Neural progenitor cell (in vitro differentiated cells): ENCODE measurements around the gene STRA8. TPM values are rescaled to one million over a fixed set of nuclear protein-coding genes. Genes with fewer than 3 reads are reported as not detected.

Experiments
- DNase-seq: peaks from one replicate; pipeline ENCODE4 v3.0.0-alpha.2; 2016; ENCODE audit warnings: low spot score
- H2AFZ ChIP-seq: fragments of 200-600 bp; sonication (generic); replicated peaks from 2 replicates; pipeline ENCODE4 v1.6.1; 2016; ENCODE audit warnings: antibody characterized with exemption
- H3F3A ChIP-seq: fragments of 200-600 bp; sonication (generic); 2 replicates; pipeline ENCODE4 v1.6.1; 2016; ENCODE audit warnings: antibody characterized with exemption, low read depth
- H3K27ac ChIP-seq: fragments of 200-600 bp; sonication (generic); 2 replicates; pipeline ENCODE4 v1.5.1; 2016; ENCODE audit warnings: mild to moderate bottlenecking
- H3K27me3 ChIP-seq: fragments of 200-600 bp; sonication (generic); 2 replicates; pipeline ENCODE4 v1.6.1; 2016; ENCODE audit warnings: mild to moderate bottlenecking, moderate library complexity
- H3K36me3 ChIP-seq: fragments of 200-600 bp; sonication (generic); 2 replicates; pipeline ENCODE4 v1.5.1; 2016
- H3K4me1 ChIP-seq: fragments of 200-600 bp; sonication (generic); 2 replicates; pipeline ENCODE4 v1.6.1; 2016; ENCODE audit warnings: mixed run types
- H3K4me2 ChIP-seq: fragments of 200-600 bp; sonication (generic); 2 replicates; pipeline ENCODE4 v1.6.1; 2016
- H3K4me3 ChIP-seq: fragments of 200-600 bp; sonication (generic); 2 replicates; pipeline ENCODE4 v1.5.1; 2016
- H3K79me2 ChIP-seq: fragments of 200-600 bp; sonication (generic); 2 replicates; pipeline ENCODE4 v1.6.1; 2016; ENCODE audit warnings: low read depth
- H3K9ac ChIP-seq: fragments of 200-600 bp; sonication (generic); 2 replicates; pipeline ENCODE4 v1.6.1; 2016
- H3K9me3 ChIP-seq: fragments of 200-600 bp; sonication (generic); 2 replicates; pipeline ENCODE4 v1.5.1; 2016; ENCODE audit warnings: low read depth
- H4K20me1 ChIP-seq: fragments of 200-600 bp; sonication (generic); 2 replicates; pipeline ENCODE4 v1.6.1; 2016; ENCODE audit warnings: low read depth
- H3K27ac Mint-ChIP-seq: 3 replicates; pipeline ENCODE4 v1.8.0; 2021; ENCODE audit warnings: mixed read lengths
- H3K27me3 Mint-ChIP-seq: 2 replicates; pipeline ENCODE4 v1.8.0; 2022; ENCODE audit warnings: low read depth, mild to moderate bottlenecking, inconsistent platforms, moderate library complexity, mixed read lengths; ENCODE audit not compliant: insufficient read depth
- H3K36me3 Mint-ChIP-seq: 3 replicates; pipeline ENCODE4 v1.8.0; 2021; ENCODE audit warnings: mixed read lengths
- H3K4me1 Mint-ChIP-seq: 3 replicates; pipeline ENCODE4 v1.8.0; 2021; ENCODE audit warnings: mixed read lengths
- H3K4me3 Mint-ChIP-seq: 3 replicates; pipeline ENCODE4 v1.8.0; 2021; ENCODE audit warnings: mild to moderate bottlenecking, moderate library complexity, mixed read lengths
- H3K9me3 Mint-ChIP-seq: 3 replicates; pipeline ENCODE4 v1.8.0; 2020; ENCODE audit warnings: mixed read lengths
- EZH2 ChIP-seq: fragments of 200-600 bp; sonication (generic); IDR thresholded peaks from 2 replicates; pipeline ENCODE4 v1.6.1; 2017; ENCODE audit warnings: antibody characterized with exemption, mild to moderate bottlenecking, moderate library complexity
- EZH2phosphoT487 ChIP-seq: fragments of 200-600 bp; sonication (generic); IDR thresholded peaks from 2 replicates; pipeline ENCODE4 v1.6.1; 2017; ENCODE audit warnings: antibody characterized with exemption
- total RNA-seq: library from RNA; depleted of rRNA; stranded (reverse); fragments of >200 nt; gene quantifications from 2 replicates; pipeline ENCODE4 v1.2.3, GENCODE V29; 2015; ENCODE audit warnings: low replicate concordance
- TF ChIP-seq, protein P1 (sequence below): fragments of 200-600 bp; sonication (generic); IDR thresholded peaks from 2 replicates; pipeline ENCODE4 v1.5.1; 2017; ENCODE audit warnings: antibody characterized with exemption, mild to moderate bottlenecking

Gene STRA8
- total RNA-seq, 1 donor from 2014 or later = not detected

DNA sequence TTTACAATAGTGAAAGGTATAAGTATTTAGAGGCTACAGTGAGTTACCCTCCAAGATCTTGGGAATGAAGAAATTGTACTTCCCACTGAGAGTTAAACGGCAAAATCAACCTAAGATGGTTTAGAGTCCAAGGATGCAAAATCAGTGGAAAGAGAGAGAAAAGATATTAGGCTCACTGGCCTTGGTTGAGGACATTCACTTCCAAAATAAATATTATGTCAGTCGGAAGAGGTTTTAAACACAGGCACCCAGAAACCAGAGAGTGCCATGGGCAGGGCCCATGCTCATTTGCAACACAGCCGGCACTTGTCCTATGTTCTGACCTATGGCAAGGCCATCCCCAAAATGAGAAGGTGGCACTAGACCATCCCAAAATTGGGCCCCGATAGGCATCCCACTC is 18.5 kb upstream of the STRA8 start:
- Histone ChIP-seq H3K9ac (no peak overlapping the region), H3F3A (no peaks in the 10 kb centered on the region), H3K4me1 (no peaks in the 10 kb centered on the region), H3K9me3 (no peaks in the 10 kb centered on the region), H4K20me1 (no peaks in the 10 kb centered on the region), H2AFZ (no peak overlapping the region), H3K4me2 (no peak overlapping the region), H3K4me3 (no peak overlapping the region), H3K79me2 (no peaks in the 10 kb centered on the region), H3K27ac (no peak overlapping the region), H3K27me3 (peaks cover 9% of the 10 kb centered on the region), H3K36me3 (no peaks in the 10 kb centered on the region)
- TF ChIP-seq EZH2phosphoT487 = no peak
- TF ChIP-seq, protein P1, sequence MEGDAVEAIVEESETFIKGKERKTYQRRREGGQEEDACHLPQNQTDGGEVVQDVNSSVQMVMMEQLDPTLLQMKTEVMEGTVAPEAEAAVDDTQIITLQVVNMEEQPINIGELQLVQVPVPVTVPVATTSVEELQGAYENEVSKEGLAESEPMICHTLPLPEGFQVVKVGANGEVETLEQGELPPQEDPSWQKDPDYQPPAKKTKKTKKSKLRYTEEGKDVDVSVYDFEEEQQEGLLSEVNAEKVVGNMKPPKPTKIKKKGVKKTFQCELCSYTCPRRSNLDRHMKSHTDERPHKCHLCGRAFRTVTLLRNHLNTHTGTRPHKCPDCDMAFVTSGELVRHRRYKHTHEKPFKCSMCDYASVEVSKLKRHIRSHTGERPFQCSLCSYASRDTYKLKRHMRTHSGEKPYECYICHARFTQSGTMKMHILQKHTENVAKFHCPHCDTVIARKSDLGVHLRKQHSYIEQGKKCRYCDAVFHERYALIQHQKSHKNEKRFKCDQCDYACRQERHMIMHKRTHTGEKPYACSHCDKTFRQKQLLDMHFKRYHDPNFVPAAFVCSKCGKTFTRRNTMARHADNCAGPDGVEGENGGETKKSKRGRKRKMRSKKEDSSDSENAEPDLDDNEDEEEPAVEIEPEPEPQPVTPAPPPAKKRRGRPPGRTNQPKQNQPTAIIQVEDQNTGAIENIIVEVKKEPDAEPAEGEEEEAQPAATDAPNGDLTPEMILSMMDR = no peak
- TF ChIP-seq EZH2 = no peak
- DNase-seq = no peak
- Mint-ChIP-seq H3K27ac (no peak overlapping the region), H3K27me3 (peaks cover under 1% of the 10 kb centered on the region), H3K36me3 (no peaks in the 10 kb centered on the region), H3K9me3 (peaks cover 2% of the 10 kb centered on the region), H3K4me1 (no peaks in the 10 kb centered on the region), H3K4me3 (no peak overlapping the region)

DNA sequence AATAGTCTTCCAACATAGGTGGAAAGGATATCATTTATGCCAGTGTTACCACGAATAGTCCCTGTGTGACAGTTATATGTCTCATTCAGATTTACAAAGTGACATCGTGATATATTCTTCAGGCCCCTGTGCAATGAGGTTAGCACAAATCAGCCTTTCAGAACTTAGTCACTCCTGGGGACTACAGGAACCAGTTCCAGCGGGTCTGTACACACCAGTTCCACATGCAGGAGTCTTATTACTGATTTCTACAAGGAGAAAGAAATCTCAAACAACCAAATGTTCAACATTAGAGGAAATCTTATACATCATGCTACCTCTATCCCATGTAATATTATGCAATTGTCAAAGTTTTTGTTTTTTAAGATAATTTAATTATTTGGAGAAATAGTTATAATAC is 17.9 kb upstream of the STRA8 start:
- Histone ChIP-seq H3K4me2 (no peak overlapping the region), H3K9me3 (no peaks in the 10 kb centered on the region), H3F3A (no peaks in the 10 kb centered on the region), H3K4me3 (no peak overlapping the region), H3K36me3 (no peaks in the 10 kb centered on the region), H3K27ac (no peak overlapping the region), H3K4me1 (no peaks in the 10 kb centered on the region), H2AFZ (no peak overlapping the region), H3K9ac (no peak overlapping the region), H3K79me2 (no peaks in the 10 kb centered on the region), H3K27me3 (peaks cover 4% of the 10 kb centered on the region), H4K20me1 (no peaks in the 10 kb centered on the region)
- peaks cover 3% of the 10 kb centered on the region for H3K9me3 Mint-ChIP-seq
- TF ChIP-seq, protein P1 = no peak
- no peak for TF ChIP-seq EZH2
- TF ChIP-seq EZH2phosphoT487 = no peak
- H3K4me1 Mint-ChIP-seq = no peaks in the 10 kb centered on the region
- no peak overlapping the region for H3K27ac Mint-ChIP-seq
- H3K36me3 Mint-ChIP-seq = no peaks in the 10 kb centered on the region
- peaks cover 3% of the 10 kb centered on the region for H3K27me3 Mint-ChIP-seq
- DNase-seq = no peak
- no peak overlapping the region for H3K4me3 Mint-ChIP-seq

DNA sequence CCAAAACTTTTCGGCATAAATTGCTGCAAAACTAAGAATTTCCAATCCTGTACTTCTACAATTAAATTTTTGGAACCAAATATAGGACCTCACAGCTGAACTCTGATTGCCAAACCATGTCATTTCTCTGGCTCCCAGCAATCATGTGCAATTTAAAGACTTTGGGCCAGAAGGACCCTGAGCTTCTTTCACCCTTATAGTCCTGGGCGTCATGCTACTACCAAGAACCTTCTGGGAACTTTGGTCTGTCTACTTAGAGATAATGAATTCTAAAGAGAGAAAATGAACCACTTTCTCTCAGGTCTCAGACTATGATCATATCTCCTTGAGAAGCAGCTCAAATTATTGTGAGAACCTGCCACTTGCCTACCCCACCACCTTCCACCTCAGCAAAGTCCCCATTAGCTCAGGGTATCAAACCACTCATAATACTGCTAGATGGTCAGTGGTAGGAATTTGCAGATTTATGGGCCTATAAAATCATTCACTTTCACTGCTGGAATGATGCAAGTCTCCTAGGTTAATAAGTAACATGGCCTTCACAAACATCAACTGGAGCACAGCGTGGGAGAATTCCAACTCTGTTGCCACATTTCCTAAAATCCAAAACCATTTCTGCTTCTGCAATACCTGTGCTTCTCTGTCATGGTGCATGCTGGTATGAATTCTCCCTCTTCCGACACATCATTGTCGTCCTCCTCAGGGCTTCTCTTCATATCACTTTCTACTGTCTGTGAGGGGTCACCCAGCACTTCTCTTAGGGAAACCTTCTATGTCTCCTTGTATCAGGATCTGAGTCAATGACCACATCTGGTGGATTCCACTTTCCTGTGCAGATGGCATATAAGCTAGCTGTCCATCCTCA is 15.8 kb upstream of the STRA8 start:
- Histone ChIP-seq H4K20me1 (no peaks in the 10 kb centered on the region), H3K4me1 (no peaks in the 10 kb centered on the region), H3K36me3 (no peaks in the 10 kb centered on the region), H3K27ac (no peak overlapping the region), H2AFZ (no peak overlapping the region), H3K9ac (no peak overlapping the region), H3K4me3 (no peak overlapping the region), H3K27me3 (no peaks in the 10 kb centered on the region), H3K9me3 (no peaks in the 10 kb centered on the region), H3K79me2 (no peaks in the 10 kb centered on the region), H3F3A (no peaks in the 10 kb centered on the region), H3K4me2 (no peak overlapping the region)
- Mint-ChIP-seq H3K36me3 (no peaks in the 10 kb centered on the region), H3K4me1 (no peaks in the 10 kb centered on the region), H3K4me3 (no peak overlapping the region), H3K27me3 (peaks cover 3% of the 10 kb centered on the region), H3K27ac (no peak overlapping the region), H3K9me3 (peaks cover 3% of the 10 kb centered on the region)
- DNase-seq = no peak
- TF ChIP-seq EZH2 (no peak), EZH2phosphoT487 (no peak)
- TF ChIP-seq, protein P1 = no peak
